ENCODE data around the gene ATXN1. TPM values are rescaled to one million over a fixed set of nuclear protein-coding genes. Genes with fewer than 3 reads are reported as not detected.

The ATXN1 gene
- total and polyA plus RNA-seq, 3 donors from 2014 or later: 12.8 to 84.1 (median 64.3) TPM

DNA sequence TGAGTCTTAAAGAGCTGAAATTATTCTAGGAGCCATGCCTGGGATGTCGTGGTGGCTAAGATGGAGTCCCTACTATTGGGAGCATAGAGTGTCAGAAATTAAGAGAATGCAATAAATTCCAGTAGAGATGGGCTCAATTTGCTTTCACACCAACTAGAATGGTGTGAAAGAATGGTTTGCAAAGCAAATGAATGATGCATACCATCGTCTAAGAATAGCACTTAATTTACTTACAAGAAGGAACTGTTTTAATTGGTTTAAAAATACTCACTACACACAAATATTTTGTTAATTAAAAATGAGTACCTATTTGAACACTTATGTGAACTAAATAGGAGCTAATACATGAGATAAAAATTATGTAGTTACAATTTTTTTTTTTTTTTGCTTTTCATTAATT, 390.3 kb downstream of the ATXN1 start:
- no peak for TF ChIP-seq POLR2A (IDR thresholded peaks at IDR 0.05)
- TF ChIP-seq, protein P1, sequence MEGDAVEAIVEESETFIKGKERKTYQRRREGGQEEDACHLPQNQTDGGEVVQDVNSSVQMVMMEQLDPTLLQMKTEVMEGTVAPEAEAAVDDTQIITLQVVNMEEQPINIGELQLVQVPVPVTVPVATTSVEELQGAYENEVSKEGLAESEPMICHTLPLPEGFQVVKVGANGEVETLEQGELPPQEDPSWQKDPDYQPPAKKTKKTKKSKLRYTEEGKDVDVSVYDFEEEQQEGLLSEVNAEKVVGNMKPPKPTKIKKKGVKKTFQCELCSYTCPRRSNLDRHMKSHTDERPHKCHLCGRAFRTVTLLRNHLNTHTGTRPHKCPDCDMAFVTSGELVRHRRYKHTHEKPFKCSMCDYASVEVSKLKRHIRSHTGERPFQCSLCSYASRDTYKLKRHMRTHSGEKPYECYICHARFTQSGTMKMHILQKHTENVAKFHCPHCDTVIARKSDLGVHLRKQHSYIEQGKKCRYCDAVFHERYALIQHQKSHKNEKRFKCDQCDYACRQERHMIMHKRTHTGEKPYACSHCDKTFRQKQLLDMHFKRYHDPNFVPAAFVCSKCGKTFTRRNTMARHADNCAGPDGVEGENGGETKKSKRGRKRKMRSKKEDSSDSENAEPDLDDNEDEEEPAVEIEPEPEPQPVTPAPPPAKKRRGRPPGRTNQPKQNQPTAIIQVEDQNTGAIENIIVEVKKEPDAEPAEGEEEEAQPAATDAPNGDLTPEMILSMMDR (IDR thresholded peaks at IDR 0.05): no peak
- Histone ChIP-seq H3K36me3 (ENCODE audit: low read depth, missing control alignments) (no peaks in the 10 kb centered on the region), H3K4me3 (no peak overlapping the region), H3K27ac (no peak overlapping the region), H3K4me1 (no peaks in the 10 kb centered on the region), H3K9me3 (no peaks in the 10 kb centered on the region), H3K27me3 (no peaks in the 10 kb centered on the region)
- intact Hi-C loops (cut with DNase I; ENCODE audit: low total_unique reads): no loop called here
- no peak for DNase-seq
- 89 to 93% methylated on average over 2 of the region's 2 CpGs for WGBS, 2 donors

DNA sequence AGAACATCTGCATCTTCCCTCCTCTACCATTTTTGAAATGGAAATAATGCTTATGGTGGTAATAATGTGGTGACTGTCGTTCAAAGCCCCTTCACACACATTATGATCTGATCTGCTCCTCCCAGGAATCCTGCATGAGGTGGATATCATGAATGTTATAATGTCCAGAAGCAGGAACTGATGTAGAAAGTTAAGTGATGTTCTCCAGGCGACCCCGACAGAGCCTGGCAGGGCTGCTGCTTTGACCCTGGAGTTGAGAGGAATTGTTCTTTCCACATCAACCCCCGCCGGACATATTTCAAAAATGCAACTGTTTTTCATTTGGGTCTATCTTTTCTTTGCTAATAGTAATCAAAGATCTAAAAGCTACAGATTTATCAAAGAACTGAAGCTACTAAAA, 391.3 kb downstream of the ATXN1 start:
- Histone ChIP-seq H3K4me1 (no peaks in the 10 kb centered on the region), H3K27me3 (no peaks in the 10 kb centered on the region), H3K4me3 (no peak overlapping the region), H3K36me3 (ENCODE audit: low read depth, missing control alignments) (no peaks in the 10 kb centered on the region), H3K27ac (no peak overlapping the region), H3K9me3 (no peaks in the 10 kb centered on the region)
- intact Hi-C loops (cut with DNase I; ENCODE audit: low total_unique reads): no loop called here
- WGBS, 2 donors: 71 to 73% methylated on average over 5 of the region's 5 CpGs
- no peak for TF ChIP-seq POLR2A (IDR thresholded peaks at IDR 0.05)
- TF ChIP-seq, protein P1 (IDR thresholded peaks at IDR 0.05): no peak
- no peak for DNase-seq

DNA sequence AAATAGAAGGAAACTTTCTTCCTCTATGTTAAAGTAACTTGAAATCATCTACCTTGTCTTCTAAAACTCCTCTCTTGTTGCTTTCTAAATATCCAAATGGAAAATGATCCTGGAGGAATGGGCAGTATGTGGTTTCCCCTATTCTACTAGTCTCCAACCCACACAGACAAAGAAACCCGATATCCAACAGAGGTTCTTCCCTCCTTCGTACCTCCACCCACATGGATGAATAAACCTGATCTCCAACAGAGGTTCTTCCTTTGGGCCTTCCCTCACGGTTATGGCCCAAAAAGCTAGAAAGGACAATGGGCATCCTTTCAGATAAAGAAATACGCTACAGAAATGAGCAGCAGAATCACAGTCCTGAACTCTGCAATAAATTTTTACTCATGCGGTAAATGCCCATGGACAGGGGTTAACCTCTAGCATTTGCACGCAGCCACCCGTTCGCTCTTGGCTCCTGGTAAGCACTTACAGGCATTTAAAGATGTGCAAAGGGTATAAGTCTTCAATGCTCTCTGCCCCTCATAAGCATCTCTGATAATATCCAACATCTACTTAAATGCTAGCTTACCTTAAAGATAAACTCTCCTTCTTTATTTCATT, 392.0 kb downstream of the ATXN1 start:
- Histone ChIP-seq H3K27me3 (no peaks in the 10 kb centered on the region), H3K36me3 (ENCODE audit: low read depth, missing control alignments) (no peaks in the 10 kb centered on the region), H3K27ac (no peak overlapping the region), H3K4me3 (no peak overlapping the region), H3K4me1 (no peaks in the 10 kb centered on the region), H3K9me3 (no peaks in the 10 kb centered on the region)
- 92 to 93% methylated on average over 8 of the region's 8 CpGs for WGBS, 2 donors
- intact Hi-C loops (cut with DNase I; ENCODE audit: low total_unique reads): no loop called here
- no peak for DNase-seq
- TF ChIP-seq, protein P1 (IDR thresholded peaks at IDR 0.05): no peak
- TF ChIP-seq POLR2A (IDR thresholded peaks at IDR 0.05): no peak

DNA sequence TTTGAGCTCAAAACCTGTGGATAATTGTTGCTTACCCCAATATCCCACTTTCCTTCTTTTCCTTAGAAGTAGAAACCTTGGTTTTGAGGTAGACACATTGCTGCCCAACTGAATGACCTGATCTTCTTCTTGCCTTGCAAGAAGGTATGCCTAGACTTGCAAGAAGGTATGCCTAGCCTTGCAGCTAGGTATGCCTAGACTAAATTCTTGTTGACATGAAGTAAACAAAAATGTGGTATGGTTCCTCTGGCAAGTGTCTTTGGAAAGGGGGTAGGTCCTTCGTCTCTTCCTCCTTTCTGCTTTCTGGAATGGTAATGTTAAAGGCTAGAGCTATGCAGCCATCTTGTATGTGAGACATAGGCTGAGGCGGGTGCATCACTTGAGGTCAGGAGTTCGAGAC, 393.7 kb downstream of the ATXN1 start:
- no peak overlapping the region for H3K4me3 ChIP-seq
- no peaks in the 10 kb centered on the region for H3K36me3 ChIP-seq (ENCODE audit: low read depth, missing control alignments)
- no peak for DNase-seq
- no peaks in the 10 kb centered on the region for H3K9me3 ChIP-seq
- H3K4me1 ChIP-seq: no peaks in the 10 kb centered on the region
- TF ChIP-seq, protein P1 (IDR thresholded peaks at IDR 0.05): no peak
- no peak for TF ChIP-seq POLR2A (IDR thresholded peaks at IDR 0.05)
- WGBS, 2 donors: 100% methylated on average over 3 of the region's 3 CpGs
- no peaks in the 10 kb centered on the region for H3K27me3 ChIP-seq
- no peak overlapping the region for H3K27ac ChIP-seq
- intact Hi-C loops (cut with DNase I; ENCODE audit: low total_unique reads): no loop called here

DNA sequence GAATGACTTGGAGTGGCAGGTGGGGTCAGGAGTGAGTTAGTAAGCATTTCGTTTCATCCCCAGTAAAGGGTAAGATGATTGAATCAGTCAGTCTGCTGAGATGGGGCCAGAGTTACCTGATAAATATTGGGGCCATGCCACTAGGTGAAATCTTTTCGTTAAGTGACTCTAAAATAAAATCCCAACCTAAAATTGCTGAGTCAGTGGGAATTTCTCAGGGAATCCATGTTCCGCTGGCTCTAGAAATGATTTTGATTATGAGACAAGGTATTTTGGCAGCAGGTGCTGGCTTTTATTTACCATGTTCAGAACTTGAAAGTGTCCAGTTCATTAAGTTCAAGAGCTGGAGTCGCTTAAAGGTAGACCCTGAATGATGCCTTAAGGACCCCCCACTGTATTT, 397.5 kb downstream of the ATXN1 start:
- H3K27ac ChIP-seq: no peak overlapping the region
- intact Hi-C loops (cut with DNase I; ENCODE audit: low total_unique reads): no loop called here
- H3K27me3 ChIP-seq: no peaks in the 10 kb centered on the region
- WGBS, 2 donors: 93 to 95% methylated on average over 4 of the region's 4 CpGs
- TF ChIP-seq, protein P1 (IDR thresholded peaks at IDR 0.05): no peak
- no peak for TF ChIP-seq POLR2A (IDR thresholded peaks at IDR 0.05)
- H3K36me3 ChIP-seq (ENCODE audit: low read depth, missing control alignments): no peaks in the 10 kb centered on the region
- peaks cover 10% of the 10 kb centered on the region for H3K4me1 ChIP-seq
- no peaks in the 10 kb centered on the region for H3K9me3 ChIP-seq
- DNase-seq: no peak
- no peak overlapping the region for H3K4me3 ChIP-seq

All from testis (tissue), 3 donors.